Mesendoderm (in vitro differentiated cells): ENCODE results near the gene SF3B1.
"Not testable (repeated sequence)": the region's sequence is repeated elsewhere in the genome, so short reads cannot be mapped to it uniquely, and the experiment has no call there.

Source experiments
- DNase-seq: peaks from one replicate; pipeline ENCODE4 v3.0.0; 2013
- H2AK5ac ChIP-seq: 2 replicates; pipeline ENCODE4 v1.6.1; 2013; ENCODE audit warnings: low read length, inconsistent platforms
- H2BK120ac ChIP-seq: 2 replicates; pipeline ENCODE4 v1.6.1; 2013; ENCODE audit warnings: low read depth, mild to moderate bottlenecking, low read length, moderate library complexity, mixed read lengths
- H2BK15ac ChIP-seq: replicated peaks from 2 replicates; pipeline ENCODE4 v1.6.1; 2013; ENCODE audit warnings: low read depth, mild to moderate bottlenecking, moderate library complexity
- H2BK5ac ChIP-seq: 2 replicates; pipeline ENCODE4 v1.6.1; 2013; ENCODE audit warnings: low read length, inconsistent platforms
- H3K18ac ChIP-seq: 2 replicates; pipeline ENCODE4 v1.6.1; 2013; ENCODE audit warnings: mild to moderate bottlenecking, low read length, mixed read lengths
- H3K23ac ChIP-seq: one replicate; pipeline ENCODE4 v1.6.1; 2013; ENCODE audit warnings: low read length
- H3K27ac ChIP-seq: 2 replicates; pipeline ENCODE4 v1.5.1; 2013; ENCODE audit warnings: low read depth, mild to moderate bottlenecking, inconsistent platforms, low read length, moderate library complexity
- H3K27me3 ChIP-seq: 2 replicates; pipeline ENCODE4 v1.6.1; 2013; ENCODE audit warnings: low read length, control low read depth, mild to moderate bottlenecking, inconsistent platforms; ENCODE audit not compliant: insufficient read depth, poor library complexity
- H3K36me3 ChIP-seq: 2 replicates; pipeline ENCODE4 v1.6.1; 2013; ENCODE audit warnings: low read length, inconsistent platforms; ENCODE audit not compliant: control insufficient read depth, insufficient read depth
- H3K4ac ChIP-seq: one replicate; pipeline ENCODE4 v1.6.1; 2013; ENCODE audit warnings: low read depth, mild to moderate bottlenecking, low read length, moderate library complexity
- H3K4me1 ChIP-seq: 2 replicates; pipeline ENCODE4 v1.6.1; 2013; ENCODE audit warnings: low read depth, low read length, inconsistent platforms; ENCODE audit not compliant: control insufficient read depth
- H3K4me2 ChIP-seq: 2 replicates; pipeline ENCODE4 v1.6.1; 2013; ENCODE audit warnings: low read length
- H3K4me3 ChIP-seq: 2 replicates; pipeline ENCODE4 v1.5.1; 2013; ENCODE audit warnings: mild to moderate bottlenecking, low read length
- H3K56ac ChIP-seq: one replicate; pipeline ENCODE4 v1.6.1; 2013; ENCODE audit warnings: low read length
- H3K79me1 ChIP-seq: 2 replicates; pipeline ENCODE4 v1.6.1; 2013; ENCODE audit warnings: low read length, inconsistent platforms
- H3K79me2 ChIP-seq: 2 replicates; pipeline ENCODE4 v1.6.1; 2013; ENCODE audit warnings: mild to moderate bottlenecking, low read length; ENCODE audit not compliant: control insufficient read depth, insufficient read depth
- H3K9ac ChIP-seq: 2 replicates; pipeline ENCODE4 v1.6.1; 2013; ENCODE audit warnings: low read length, inconsistent platforms
- H4K5ac ChIP-seq: one replicate; pipeline ENCODE4 v1.6.1; 2013; ENCODE audit warnings: low read length
- H4K8ac ChIP-seq: one replicate; pipeline ENCODE4 v1.6.1; 2013; ENCODE audit warnings: low read depth, mild to moderate bottlenecking, control low read depth, low read length, moderate library complexity
- WGBS: extraction: QIAGEN DNeasy Blood & Tissue Kit; methylation state at CpG from one replicate; pipeline ENCODE4 v1.1.7; 2013; ENCODE audit warnings: low lambda C conversion rate, missing lambda C conversion rate; ENCODE audit not compliant: insufficient coverage; ENCODE audit errors: extremely low coverage; 5-methylcytosine and 5-hydroxymethylcytosine counted together

The SF3B1 gene

GRCh38 chr2:197442857-197443256 is 8.0 kb upstream of the SF3B1 start:
- no peak for DNase-seq
- H2AK5ac ChIP-seq: no peak overlapping the region
- no peak overlapping the region for H4K8ac ChIP-seq
- H3K18ac ChIP-seq: no peak overlapping the region
- H3K79me2 ChIP-seq: no peaks in the 10 kb centered on the region
- H3K23ac ChIP-seq: no peak overlapping the region
- H3K4me3 ChIP-seq: no peak overlapping the region
- H3K36me3 ChIP-seq: no peaks in the 10 kb centered on the region
- H4K5ac ChIP-seq: no peak overlapping the region
- no peaks in the 10 kb centered on the region for H3K27me3 ChIP-seq
- H3K4ac ChIP-seq: no peak overlapping the region
- H3K56ac ChIP-seq: no peak overlapping the region
- no peak overlapping the region for H3K27ac ChIP-seq
- WGBS: no CpG with 5 or more reads among the region's 5 CpGs
- H3K9ac ChIP-seq: no peak overlapping the region
- H2BK15ac ChIP-seq: no peak overlapping the region
- H2BK120ac ChIP-seq: no peak overlapping the region
- no peak overlapping the region for H3K4me2 ChIP-seq
- H3K4me1 ChIP-seq: no peaks in the 10 kb centered on the region
- no peaks in the 10 kb centered on the region for H3K79me1 ChIP-seq
- no peak overlapping the region for H2BK5ac ChIP-seq

DNA sequence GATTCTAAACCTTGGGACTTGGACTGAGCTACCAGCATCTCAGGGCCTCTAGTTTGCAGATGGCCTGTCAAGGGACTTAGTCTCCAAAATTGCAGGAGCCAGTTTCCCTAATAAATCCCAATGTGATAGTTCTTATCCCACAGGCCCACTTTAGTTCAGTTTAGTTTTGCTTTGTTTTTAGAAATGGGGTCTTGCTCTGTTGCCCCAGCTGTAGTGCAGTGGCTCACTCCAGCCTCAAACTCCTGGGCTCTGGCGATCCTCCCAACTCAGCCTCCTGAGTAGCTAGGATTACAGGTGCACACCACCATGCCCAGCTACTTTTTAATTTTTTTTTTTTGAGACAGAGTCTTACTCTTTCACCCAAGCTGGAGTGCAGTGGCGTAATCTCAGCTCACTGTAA is 2.6 kb upstream of the SF3B1 start:
- H3K23ac ChIP-seq: no peak overlapping the region
- H3K4me2 ChIP-seq: no peak overlapping the region
- peaks cover 23% of the 10 kb centered on the region for H3K79me2 ChIP-seq
- DNase-seq: no peak
- H3K56ac ChIP-seq: no peak overlapping the region
- no peak overlapping the region for H3K4me3 ChIP-seq
- H3K79me1 ChIP-seq: no peaks in the 10 kb centered on the region
- no peak overlapping the region for H3K18ac ChIP-seq
- H3K4me1 ChIP-seq: peaks cover 3% of the 10 kb centered on the region
- H3K9ac ChIP-seq: no peak overlapping the region
- no peak overlapping the region for H3K27ac ChIP-seq
- no peak overlapping the region for H2BK120ac ChIP-seq
- no peak overlapping the region for H4K8ac ChIP-seq
- H3K4ac ChIP-seq: no peak overlapping the region
- no peak overlapping the region for H4K5ac ChIP-seq
- WGBS: no CpG with 5 or more reads among the region's 2 CpGs
- no peak overlapping the region for H2BK5ac ChIP-seq
- no peaks in the 10 kb centered on the region for H3K36me3 ChIP-seq
- H2BK15ac ChIP-seq: no peak overlapping the region
- no peak overlapping the region for H2AK5ac ChIP-seq
- H3K27me3 ChIP-seq: no peaks in the 10 kb centered on the region

DNA sequence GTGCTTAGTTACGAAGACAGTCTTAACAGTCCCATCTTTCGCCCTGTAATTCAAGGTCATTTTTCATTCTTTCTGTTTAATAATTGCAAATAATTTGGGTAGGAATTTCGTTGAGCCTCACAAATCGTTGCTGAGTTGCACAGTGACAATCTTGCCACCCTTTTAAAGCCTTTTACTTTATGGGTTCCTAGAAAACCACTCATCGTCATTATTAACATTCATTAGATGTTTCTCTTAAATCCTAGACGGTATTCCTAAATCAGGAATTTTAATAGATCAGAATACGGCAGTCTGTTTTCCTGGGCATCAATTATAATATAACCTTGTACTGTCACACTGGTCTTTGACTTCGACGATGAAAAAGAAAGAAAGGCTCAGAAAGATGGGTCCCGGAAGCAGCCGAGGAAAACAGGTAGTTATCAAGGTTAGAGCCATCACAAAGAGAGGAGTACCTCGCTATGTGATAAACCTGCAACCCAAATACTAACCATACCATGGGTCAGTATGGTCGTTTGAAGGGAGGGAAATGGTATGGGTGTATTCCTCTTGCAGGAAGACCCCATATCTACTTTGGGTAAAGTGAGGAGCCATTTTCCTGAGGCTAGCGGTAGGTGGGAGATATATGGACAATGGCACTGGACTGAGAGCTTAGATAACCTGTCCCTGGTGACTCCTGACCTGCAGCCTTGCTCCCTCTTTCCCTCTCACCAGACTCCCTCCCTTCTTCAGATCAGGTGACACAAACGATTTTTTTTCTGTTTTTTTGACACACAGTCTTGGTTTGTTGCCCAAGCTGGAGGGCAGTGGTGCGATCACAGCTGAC is 981 bp upstream of the SF3B1 start:
- Histone ChIP-seq H2BK120ac (no peak overlapping the region), H3K56ac (peak overlapping the region; percentile 95), H2BK15ac (no peak overlapping the region), H3K4me2 (peak overlapping the region; percentile 70), H3K18ac (peak overlapping the region; percentile 72), H3K4ac (no peak overlapping the region), H3K79me2 (peaks cover 39% of the 10 kb centered on the region), H3K79me1 (no peaks in the 10 kb centered on the region), H3K4me1 (peaks cover 3% of the 10 kb centered on the region), H3K27ac (peak overlapping the region; percentile 69), H3K4me3 (peak overlapping the region; percentile 61), H2AK5ac (no peak overlapping the region), H4K8ac (no peak overlapping the region), H3K23ac (no peak overlapping the region), H3K9ac (peak overlapping the region; percentile 86), H2BK5ac (no peak overlapping the region), H3K27me3 (no peaks in the 10 kb centered on the region), H4K5ac (no peak overlapping the region), H3K36me3 (no peaks in the 10 kb centered on the region)
- WGBS: no CpG with 5 or more reads among the region's 16 CpGs
- no peak for DNase-seq

GRCh38 chr2:197433780-197434438 is 919 bp downstream of the SF3B1 start:
- no peak overlapping the region for H4K5ac ChIP-seq
- no peak overlapping the region for H3K27ac ChIP-seq
- H3K23ac ChIP-seq: no peak overlapping the region
- no peak overlapping the region for H3K4ac ChIP-seq
- no CpG with 5 or more reads among the region's 11 CpGs for WGBS
- H3K4me2 ChIP-seq: peak overlapping the region; percentile 87
- H3K9ac ChIP-seq: peak overlapping the region; percentile 98
- H2BK15ac ChIP-seq: no peak overlapping the region
- peak overlapping the region; percentile 96 for H3K4me3 ChIP-seq
- no peaks in the 10 kb centered on the region for H3K27me3 ChIP-seq
- no peak overlapping the region for H2BK5ac ChIP-seq
- DNase-seq: no peak
- H3K56ac ChIP-seq: peak overlapping the region; percentile 99
- no peaks in the 10 kb centered on the region for H3K79me1 ChIP-seq
- peaks cover 57% of the 10 kb centered on the region for H3K79me2 ChIP-seq
- H4K8ac ChIP-seq: no peak overlapping the region
- peaks cover 3% of the 10 kb centered on the region for H3K4me1 ChIP-seq
- H2BK120ac ChIP-seq: no peak overlapping the region
- H3K18ac ChIP-seq: no peak overlapping the region
- no peak overlapping the region for H2AK5ac ChIP-seq
- H3K36me3 ChIP-seq: no peaks in the 10 kb centered on the region

- H2BK15ac ChIP-seq, H2BK5ac ChIP-seq, H3K79me1 ChIP-seq, H2BK120ac ChIP-seq, H3K4me3 ChIP-seq, H3K9ac ChIP-seq, H2AK5ac ChIP-seq, H4K8ac ChIP-seq, DNase-seq, H3K4me2 ChIP-seq, H3K4me1 ChIP-seq, H3K27ac ChIP-seq, H3K4ac ChIP-seq, H3K23ac ChIP-seq, H3K18ac ChIP-seq, H3K36me3 ChIP-seq, H4K5ac ChIP-seq, H3K27me3 ChIP-seq: not testable (repeated sequence)
- H3K79me2 ChIP-seq: peaks cover 71% of the 10 kb centered on the region
- H3K56ac ChIP-seq: peak overlapping the region; percentile 47
- WGBS: no CpG with 5 or more reads among the region's 6 CpGs
Observed at GRCh38 chr2:197432527-197432926, 2.3 kb downstream of the SF3B1 start.
